HT-29 (cell line): ENCODE results near the gene MYH10. TPM values are rescaled to one million over a fixed set of nuclear protein-coding genes. Genes with fewer than 3 reads are reported as not detected.

Experiments used
- DNase-seq: peaks from one replicate; pipeline ENCODE4 v3.0.0-alpha.2; 2015; ENCODE audit warnings: low spot score
- total RNA-seq: library from RNA; depleted of rRNA; stranded (reverse); fragments of >200 nt; shearing (Covaris generic); gene quantifications from 2 replicates; pipeline ENCODE4 v1.2.3, GENCODE V29; 2014

The MYH10 gene
- total RNA-seq, 1 experiment from 2014 or later = 28.6 TPM

- DNase-seq = no peak
These were observed 155.7 kb downstream of the MYH10 start for GRCh38 chr17:8474826-8475225.

DNA sequence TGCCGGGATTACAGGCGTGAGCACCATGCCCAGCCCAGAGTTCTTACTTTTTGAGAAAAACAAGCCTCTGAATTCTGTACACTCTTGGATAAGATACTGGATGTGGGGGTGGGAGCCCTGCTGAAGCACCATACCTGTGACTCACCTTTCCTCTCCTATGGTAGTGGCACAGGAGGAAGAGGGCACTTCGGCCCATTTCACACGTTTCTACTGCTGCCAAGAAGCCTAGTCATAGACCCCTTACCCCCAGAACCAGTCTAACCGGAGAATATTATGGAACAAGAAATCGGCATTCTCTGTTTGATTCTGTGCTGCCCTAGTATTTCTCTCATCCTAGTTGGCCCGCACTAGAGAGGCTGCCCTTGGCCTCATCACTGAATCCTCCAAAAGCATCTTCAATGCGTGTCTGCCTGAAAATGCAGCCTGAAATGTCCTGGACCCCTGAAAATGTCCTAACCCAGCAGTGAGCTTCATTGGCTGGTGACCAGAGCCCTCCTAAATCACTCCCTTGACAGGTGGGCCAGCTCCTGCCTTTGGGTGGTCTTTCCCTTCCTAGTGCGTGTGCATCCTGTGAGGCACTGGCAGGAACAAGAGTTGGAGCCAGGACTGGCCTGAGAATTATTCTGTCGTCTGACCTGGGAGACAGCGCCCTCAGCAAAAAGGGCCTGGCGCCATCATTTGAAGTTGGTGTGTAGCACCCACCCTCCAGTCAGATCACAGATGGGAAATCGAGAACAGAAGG is 156.9 kb downstream of the MYH10 start:
- DNase-seq = no peak

DNA sequence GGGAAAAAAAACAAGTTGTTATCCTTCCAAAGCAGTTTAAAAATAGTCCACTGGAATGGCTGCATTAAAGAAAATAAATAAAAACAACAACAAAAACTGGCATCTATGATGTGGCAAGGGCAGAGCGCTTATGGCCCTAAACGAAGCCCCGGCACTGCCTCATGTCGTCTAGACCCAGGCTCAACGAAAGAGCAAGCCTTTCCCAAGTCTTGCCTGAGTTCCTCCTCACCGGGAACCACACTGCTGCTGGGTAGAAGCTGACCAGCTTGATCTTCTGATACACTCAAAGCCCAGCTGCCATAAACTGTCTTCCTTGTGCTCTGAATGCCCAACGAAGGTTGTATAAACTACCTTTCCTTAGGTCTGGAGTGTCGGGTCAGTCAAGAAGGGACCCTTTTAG is 157.9 kb downstream of the MYH10 start:
- DNase-seq = no peak

DNA sequence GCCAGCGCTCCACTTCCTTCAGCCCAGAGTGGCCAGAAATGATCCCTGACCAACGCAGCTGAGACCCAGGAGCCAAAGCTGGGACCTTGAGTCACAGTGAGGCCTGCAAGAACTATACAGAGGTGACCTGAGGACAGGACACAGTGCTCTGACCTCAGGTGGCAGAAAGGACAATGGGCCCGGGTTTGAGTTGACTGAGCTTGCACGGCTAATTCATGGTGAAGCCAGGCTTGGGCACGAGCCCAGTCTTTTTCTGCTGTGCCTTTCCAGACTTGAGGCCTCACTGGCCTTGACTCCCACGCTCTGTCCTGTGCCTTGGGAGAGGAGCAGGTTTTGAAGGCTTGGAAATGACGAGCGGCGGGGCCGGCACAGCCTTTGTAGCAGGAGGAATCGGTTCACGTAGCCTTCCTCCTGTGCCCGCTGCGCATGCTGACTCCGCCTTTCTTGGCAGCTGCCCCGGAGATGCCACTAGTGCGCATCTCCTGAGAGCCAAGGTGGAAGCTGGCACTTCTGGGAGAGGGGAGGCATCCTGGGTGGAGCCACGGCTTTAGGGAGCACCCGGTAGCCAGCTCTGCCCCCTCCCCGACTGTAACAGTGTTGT is 160.0 kb downstream of the MYH10 start:
- DNase-seq = no peak

GRCh38 chr17:8469964-8470363 is 160.6 kb downstream of the MYH10 start:
- no peak for DNase-seq

GRCh38 chr17:8468980-8469379 is 161.5 kb downstream of the MYH10 start:
- DNase-seq = no peak

DNA sequence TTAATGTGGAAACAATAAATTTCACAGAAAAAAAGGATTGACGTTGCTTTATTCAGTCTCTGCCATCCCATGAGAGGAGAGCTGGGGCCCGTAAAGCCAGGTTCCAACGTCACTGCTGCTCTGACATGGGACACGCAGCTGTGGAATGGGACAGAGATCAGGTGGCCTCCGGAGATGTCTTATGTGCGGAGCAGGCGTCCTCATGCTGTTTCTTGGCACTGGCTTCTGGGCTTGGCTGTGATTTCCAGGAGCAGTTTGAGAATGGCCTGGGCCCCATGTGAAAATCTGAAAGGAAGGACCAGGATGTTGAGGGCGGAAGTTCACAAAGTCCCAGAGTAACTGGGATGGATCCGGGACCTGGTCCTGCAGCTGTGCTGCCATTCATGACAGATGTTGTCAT is 162.4 kb downstream of the MYH10 start:
- no peak for DNase-seq

GRCh38 chr17:8467527-8467926 is 163.0 kb downstream of the MYH10 start:
- DNase-seq = no peak

- DNase-seq = no peak
These were observed 163.7 kb downstream of the MYH10 start for GRCh38 chr17:8466873-8467272.

- DNase-seq = no peak
These were observed 164.1 kb downstream of the MYH10 start for GRCh38 chr17:8466456-8466855.

GRCh38 chr17:8465759-8466158 is 164.8 kb downstream of the MYH10 start:
- no peak for DNase-seq

- no peak for DNase-seq
These were observed 165.2 kb downstream of the MYH10 start for GRCh38 chr17:8465356-8465755.

- DNase-seq = no peak
These were observed 165.6 kb downstream of the MYH10 start for GRCh38 chr17:8464941-8465340.

DNA sequence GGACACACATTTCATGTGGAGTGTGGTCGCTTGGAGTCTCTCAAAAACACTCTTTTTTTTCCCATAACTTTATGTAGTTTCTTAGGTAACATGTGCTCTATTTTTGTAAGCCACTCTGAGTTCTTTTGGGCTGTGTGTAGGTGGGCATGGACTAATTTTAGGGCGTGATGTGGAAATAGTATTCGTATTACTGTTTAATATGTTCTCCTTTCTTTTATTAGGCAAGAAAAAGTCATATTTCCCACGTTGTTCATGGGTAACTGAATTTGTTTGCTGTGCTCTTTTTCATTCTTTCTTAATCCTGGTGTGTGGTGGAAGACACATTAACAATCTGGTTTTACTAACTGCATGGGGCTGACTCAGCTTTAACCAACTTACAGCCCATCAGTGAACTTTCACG is 167.4 kb downstream of the MYH10 start:
- no peak for DNase-seq

GRCh38 chr17:8462564-8462963 is 168.0 kb downstream of the MYH10 start:
- no peak for DNase-seq

DNA sequence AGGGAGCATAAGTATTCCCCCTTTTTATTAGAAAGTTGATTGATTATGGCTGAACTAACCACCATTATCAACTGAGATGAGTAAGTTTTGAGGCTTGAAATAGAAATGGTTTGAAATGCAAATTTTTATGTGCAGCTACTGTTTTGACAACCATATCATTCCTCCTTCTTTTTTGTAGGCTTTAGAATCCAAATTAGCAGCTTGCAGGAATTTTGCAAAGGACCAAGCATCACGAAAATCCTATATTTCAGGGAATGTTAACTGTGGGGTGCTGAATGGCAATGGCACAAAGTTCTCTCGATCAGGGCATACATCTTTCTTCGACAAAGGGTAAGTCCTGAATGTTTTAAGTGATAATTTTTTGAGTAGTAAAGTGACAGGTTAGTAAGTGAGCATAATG is 170.7 kb downstream of the MYH10 start:
- no peak for DNase-seq

DNA sequence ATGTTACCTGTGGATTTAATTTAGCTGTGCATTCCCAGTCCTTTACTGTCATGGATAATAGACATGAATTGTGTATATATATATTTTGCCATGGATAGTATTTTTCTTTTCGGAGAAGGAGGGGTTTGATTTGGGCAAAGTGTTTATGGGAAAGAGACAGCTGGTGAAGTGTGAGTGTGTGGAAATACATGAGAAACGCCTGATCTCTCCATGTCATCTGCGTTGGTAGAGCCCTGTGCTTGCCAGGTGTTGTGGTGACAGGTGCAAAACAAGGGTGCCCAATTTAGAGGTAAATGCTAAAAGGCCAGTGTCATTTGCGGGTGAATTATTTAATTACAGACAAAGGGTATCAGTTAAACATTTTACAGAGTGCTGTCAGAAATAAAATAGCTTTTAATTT is 171.4 kb downstream of the MYH10 start:
- DNase-seq = no peak

DNA sequence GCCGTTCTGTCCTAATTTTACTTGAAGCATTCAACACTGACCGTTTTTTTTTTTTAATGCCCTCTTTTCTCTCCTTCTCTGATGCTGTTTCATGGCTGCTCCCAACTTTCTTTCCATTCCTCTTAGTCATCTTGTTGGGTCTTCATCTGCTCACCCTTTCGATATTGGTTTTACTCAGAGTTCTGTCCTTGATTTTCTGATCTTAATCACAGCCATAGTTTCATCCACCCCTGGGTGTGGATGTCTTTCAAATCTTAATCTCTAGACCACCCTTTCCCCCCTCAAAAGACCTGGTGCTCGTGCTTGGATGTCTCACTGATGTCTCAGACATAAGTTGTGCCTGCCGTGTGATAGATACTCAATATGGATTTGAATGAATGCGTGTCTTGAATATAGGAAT is 172.4 kb downstream of the MYH10 start:
- DNase-seq = no peak

DNA sequence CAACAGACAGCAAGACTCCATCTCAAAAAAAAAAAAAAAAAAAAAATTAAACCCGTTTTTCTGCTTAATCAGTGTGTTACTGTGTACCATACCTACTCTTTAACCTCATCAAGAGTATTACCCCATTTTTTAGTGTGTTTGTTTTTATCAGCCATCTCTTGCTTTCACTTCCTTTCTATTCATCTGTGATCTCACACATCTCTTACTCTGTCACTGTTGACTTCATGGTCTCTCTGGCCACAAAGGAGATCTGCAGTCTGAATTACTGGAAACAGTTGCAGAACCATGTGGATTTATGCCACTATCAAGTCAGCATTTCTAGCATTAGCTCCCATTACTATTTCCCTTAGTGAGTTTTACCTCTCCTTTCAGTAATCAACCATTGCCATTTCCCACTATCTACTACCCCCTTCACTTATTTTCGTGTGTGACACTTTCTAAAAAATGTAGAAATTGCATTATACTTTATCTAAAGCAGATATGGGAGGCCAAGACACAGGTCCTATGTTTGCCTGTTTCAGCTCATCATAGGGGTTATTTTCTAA is 174.8 kb downstream of the MYH10 start:
- no peak for DNase-seq

- DNase-seq = no peak
These were observed 177.2 kb downstream of the MYH10 start for GRCh38 chr17:8453326-8453725.

GRCh38 chr17:8451933-8452614 is 178.5 kb downstream of the MYH10 start:
- DNase-seq = no peak

DNA sequence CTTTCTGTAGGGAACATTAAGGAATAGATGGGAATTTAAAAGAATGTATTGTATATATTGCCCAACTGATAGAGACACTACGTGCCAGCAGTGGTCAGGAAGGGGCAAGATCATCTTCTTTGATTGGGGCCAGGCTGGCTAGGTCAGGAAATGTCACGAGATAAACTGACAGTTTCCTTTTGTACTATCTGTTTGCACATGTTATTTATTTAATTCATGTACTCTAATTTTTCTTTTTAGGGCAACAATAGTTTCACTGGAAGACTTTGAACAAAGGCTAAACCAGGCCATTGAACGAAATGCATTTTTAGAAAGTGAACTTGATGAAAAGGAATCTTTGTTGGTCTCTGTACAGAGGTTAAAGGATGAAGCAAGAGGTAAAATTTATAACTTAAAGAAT is 182.2 kb downstream of the MYH10 start:
- DNase-seq = no peak

DNA sequence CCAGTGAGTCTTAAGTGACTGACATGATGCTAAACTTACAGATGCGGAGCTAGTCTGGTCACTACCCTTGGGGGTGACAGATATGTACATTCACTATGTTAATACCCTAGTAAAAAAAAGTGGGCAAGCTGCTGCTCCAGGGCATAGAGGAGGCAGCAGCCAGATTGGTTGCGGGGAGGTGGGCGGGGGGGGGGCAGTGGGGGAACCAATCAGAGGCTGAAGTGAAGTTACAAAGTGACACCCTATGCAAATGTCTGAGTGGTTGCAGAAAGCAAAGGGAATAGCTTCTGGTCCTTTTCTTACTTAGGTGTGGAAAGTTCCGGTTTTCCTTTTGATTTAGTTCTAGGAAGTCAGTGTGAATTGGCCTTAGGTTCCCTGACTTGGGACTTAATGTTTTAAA is 182.7 kb downstream of the MYH10 start:
- no peak for DNase-seq
